CD4-positive, alpha-beta T cell treated with Interleukin-15 for 1 hour (primary cell): ENCODE measurements around the gene RABL6.
"Not testable (repeated sequence)": the region's sequence is repeated elsewhere in the genome, so short reads cannot be mapped to it uniquely, and the experiment has no call there.

ENCODE experiments used
- DNase-seq: peaks from one replicate; pipeline ENCODE4 v3.0.0-alpha.2; 2020

The RABL6 gene

DNA sequence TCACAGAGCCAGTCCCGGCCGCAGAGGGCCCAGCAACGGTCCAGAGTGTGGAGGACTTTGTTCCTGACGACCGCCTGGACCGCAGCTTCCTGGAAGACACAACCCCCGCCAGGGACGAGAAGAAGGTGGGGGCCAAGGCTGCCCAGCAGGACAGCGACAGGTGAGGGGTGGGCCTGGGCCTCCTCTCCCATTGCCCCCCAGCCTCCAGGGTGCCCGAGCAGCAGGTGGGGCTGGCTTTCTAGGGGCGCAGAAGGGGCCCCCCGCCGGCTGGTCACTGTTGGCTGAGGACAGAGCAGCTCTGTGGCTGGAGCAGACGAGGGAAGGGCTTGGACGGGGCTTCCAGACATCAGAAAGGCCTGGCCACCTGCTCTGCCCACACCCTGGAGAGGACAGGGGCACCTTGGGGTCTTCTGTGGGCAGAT, 30.1 kb downstream of the RABL6 start:
- not testable (repeated sequence) for DNase-seq

DNA sequence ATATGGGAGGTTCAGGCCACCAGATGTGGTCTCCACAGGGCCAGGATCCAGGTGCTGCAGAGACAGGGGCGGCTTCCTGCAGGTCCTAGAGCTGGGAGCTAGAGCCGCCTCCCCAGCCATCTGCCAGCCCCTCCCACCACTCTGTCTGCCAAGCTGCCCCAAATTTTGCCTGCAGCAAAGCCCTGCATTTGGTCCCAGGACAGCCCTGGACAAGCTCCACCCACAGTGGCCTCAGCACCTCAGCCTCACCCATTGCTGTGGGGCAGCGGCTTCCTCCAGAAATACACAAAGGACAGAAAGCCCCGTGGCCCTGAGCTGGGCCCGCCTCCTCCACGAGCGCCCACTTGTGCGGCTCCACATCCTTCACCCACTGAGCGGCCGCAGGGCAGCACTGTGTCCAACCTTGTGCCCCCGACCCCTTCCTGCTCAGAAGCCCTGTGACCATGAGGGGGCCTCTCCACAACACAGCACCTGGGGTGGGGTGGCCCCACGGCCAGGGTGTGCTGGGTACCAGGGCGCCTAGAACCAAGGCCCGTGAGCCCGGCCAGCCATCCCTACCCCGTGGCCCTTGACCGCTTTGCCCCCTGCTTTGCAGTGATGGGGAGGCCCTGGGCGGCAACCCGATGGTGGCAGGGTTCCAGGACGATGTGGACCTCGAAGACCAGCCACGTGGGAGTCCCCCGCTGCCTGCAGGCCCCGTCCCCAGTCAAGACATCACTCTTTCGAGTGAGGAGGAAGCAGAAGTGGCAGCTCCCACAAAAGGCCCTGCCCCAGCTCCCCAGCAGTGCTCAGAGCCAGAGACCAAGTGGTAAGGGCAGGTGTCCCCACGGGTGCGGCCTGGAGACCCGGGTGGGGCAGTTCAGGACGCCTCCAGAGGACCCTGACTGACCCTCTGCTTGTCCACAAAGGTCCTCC, 30.8 kb downstream of the RABL6 start:
- DNase-seq, result no peak

DNA sequence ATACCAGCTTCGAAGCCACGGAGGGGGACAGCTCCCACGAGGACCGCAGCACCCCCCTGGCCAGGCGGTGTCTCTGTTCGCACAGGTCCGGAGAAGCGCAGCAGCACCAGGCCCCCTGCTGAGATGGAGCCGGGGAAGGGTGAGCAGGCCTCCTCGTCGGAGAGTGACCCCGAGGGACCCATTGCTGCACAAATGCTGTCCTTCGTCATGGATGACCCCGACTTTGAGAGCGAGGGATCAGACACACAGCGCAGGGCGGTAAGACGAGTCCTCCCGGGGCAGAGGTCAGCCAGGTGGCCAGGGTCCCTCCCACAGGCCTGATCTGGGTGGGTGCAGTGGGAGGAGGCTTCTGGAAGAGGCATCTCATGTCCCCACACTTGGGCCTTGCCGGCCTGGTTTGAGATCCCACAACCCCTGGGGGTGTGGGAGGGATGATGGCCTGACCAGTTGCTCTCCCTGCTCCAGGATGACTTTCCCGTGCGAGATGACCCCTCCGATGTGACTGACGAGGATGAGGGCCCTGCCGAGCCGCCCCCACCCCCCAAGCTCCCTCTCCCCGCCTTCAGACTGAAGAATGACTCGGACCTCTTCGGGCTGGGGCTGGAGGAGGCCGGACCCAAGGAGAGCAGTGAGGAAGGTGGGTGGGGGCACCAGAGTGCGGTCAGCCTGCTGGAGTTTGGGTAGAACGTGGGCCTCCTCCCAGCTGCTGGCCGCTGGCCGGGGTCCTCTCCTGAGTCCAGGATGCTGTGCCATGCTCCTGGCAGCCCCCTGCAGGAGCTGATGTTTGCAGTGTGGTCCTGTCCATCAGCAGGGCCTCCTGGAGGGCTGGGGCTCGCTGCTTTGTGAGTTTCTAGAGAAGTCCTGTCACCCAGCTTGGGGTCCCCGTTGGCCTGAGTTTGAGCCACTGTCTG, 31.7 kb downstream of the RABL6 start:
- no peak for DNase-seq

DNA sequence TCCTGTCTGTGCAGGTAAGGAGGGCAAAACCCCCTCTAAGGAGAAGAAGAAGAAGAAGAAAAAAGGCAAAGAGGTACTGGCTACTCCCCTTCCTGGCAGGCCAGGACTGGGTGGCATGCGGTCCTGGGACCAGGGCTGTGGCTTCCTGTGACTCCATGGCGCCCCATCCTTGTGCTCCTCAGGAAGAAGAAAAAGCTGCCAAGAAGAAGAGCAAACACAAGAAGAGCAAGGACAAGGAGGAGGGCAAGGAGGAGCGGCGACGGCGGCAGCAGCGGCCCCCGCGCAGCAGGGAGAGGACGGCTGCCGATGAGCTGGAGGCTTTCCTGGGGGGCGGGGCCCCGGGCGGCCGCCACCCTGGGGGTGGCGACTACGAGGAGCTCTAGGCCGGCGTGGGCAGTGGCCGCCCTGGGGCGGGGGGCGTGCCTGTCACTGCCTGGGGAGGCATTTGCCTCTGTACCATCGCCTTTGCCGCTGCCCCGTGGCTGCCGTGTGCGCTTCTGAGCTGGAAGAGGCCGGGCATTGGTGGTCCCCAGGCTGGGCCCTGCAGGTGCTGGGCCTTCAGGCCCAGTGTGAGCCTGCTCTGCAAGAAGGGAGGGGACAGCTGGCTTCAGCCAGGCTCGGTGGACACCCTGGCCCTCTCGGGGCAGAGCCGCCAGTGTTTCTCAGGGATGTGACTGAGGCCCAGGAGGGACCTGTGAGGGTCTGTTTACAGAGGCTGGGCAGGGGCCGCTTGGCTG, 32.6 kb downstream of the RABL6 start:
- DNase-seq, result no peak

DNA sequence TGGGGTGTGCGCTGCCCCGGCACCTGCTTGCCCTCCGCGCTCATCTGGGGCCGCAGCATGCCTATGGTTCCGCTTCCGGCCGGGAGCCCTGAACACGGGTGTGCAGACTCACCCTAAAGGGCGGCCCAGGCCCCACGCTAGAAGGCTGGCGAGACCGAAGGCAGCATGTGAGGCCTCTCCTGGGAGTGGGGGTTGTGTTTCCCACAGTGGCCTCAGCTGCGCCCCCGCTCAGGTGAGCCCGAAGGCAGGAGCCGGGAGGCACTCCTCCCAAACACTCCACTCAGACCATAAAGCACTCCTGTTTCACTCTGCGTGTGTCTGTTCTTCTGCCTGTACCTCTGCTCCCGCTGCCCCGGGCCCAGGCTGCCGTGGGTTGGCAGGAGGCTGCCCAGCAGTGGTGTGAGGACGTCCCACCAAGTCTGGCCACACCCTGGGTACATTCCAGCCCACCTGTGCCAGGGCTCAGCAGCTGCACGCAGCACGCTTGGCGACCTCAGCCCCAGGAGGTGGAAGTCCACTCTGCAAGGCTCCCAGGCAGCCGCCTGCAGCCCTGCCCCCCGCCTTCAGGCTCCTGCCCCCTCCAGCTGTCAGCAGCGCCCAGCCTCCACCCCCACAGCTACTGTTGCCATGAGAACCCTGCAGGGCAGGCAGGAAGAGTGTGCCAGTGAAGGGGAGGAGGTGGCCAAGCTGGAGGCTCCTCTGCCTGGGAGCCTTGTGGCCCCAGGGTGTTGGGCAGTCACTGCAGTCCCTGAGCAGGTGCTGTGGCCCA, 33.3 kb downstream of the RABL6 start:
- DNase-seq, result no peak

DNA sequence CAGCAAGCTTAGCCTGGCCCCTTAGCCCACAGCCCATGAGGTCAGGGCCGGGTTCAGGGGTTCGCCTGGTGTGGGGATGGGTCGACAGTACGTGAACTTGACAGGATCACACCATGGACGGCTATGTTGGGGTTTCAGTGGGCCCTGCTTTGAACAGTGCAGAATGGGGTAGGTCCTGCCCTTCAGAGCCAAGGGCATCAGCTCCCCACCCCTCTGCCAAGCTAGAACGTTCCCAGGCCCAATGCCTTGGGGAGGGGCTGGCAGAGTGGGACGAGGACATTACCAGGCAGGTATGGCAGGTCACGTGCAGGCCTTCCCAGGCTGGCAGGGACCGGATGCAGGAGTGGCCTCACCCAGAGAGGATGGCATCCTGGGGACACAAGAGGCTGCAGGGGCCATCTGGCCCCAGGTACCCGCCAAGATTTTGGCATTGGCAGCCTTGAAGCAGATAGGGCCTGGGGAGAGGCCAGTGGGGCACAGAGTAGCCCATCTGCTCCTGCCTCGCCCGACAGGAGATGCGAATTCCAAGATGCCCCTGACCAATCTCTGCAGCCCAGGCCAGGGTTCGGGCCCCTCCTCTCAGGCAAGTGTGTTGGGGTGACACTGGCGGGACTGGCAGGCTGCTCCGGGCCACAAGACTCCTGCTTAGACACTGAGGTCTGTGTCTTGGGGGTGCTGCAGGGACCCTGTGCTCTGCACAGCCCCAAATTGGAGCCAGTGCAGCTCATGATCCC, 34.1 kb downstream of the RABL6 start:
- DNase-seq, result not testable (repeated sequence)

DNA sequence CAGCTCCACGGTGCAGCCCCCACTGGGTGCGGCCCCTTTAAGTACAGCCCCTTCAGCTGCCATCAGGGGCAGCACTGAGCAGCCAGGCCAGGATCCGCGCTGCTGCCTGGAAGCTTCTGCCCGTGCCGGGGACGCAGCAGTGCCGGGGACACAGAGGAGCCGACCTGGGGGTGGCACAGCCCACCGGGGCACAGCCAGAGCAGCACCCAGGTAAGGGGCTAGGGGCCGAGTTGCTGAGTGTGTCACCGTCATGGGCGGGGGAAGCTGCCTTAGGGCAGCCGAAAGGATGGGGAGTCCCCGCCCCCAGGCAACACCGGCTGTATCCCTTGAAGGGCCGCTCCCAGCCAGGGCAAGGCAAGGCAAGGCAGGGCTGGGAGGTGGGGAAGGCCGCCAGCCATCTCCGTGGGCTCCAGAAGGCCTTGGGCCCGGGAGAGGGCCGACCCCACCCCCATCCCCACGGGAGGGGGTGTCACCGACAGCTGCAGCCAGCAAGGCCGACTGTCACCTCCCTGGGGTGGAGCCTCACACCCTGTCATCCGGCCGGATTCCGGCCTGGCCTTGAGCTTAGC, 34.7 kb downstream of the RABL6 start, which contains the start of gene AJM1:
Gene AJM1, plus strand, starts transcription at position 99 of the 569 bp plus-strand sequence. CDS start 1,937 bp downstream, outside the sequence.
- peak; percentile 80 for DNase-seq

DNA sequence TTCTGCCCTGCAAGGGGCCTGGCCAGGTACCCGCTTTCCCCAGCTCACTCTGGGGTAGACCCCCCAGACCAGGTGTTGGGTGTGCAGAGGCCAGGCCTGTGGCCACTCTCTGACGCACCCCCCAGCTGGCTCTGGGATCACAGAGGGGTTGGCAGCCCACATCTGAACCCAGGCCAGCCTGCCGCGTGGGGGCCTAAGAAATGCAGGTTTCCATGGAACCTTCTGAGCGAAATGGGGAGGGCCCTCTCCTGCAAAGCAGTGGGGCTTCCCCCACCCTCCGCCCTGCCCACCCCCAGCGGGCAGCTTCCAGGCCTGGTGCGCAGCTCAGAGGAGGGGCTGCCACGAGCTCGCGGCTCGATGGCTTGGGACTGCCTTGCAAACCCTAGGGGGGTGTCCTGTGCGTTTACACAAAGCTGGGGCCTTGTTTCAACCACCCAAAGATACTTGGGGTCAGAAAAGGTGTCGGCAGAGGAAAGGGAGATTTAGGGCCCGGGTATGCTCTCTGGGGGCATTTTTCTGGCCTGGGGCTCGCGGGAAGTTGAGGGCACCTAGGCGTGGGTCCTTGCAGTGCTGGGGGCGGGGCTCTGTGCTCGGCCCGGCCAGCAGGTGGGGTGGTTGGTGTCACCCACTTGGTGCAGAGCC, 35.5 kb downstream of the RABL6 start:
- DNase-seq, result not testable (repeated sequence)

DNA sequence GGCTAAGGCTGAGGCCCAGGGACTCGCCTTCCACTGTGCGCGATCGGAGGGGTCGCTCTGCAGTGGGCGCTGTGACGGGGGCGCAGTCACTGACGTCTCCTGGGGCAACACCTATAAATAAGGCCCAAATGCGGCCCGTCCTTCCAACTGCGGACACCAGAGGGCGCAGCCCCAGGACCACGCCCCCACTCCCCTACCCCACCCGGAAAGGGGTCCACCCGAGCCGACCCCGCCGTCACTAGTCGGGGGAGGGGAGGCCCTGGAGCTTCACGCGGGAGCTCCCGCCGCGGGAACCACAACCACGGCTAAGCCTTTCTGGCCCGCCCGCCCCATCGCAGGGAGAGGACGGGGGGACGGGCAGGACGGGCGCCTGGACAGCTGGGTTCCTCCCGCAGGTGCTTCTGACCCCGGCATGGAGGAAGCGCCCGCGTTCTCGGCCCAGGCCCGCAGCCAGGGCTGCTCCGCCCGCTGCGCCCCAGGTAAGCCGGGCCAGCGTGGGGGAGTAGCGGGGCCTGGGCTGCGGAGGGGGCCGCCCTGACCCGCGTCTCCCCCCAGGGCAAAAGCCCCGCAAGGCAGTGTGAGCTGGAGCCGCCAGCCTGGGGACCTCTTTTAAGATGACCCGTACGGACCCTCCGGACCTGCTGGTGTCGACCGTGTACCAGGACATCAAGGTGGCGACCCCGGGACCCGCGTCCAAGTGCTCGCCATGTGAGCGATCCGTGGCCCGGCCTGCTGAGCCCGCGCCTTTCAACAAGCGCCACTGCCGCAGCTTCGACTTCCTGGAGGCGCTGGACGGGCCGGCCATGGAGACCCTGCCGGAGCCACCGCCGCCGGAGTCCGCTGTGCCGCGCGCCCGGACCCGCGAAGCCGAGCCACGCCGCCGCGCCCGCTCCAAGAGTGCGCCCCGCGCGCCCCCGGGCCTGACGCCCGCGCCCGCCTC, 36.3 kb downstream of the RABL6 start:
- DNase-seq, result peak; percentile 54

DNA sequence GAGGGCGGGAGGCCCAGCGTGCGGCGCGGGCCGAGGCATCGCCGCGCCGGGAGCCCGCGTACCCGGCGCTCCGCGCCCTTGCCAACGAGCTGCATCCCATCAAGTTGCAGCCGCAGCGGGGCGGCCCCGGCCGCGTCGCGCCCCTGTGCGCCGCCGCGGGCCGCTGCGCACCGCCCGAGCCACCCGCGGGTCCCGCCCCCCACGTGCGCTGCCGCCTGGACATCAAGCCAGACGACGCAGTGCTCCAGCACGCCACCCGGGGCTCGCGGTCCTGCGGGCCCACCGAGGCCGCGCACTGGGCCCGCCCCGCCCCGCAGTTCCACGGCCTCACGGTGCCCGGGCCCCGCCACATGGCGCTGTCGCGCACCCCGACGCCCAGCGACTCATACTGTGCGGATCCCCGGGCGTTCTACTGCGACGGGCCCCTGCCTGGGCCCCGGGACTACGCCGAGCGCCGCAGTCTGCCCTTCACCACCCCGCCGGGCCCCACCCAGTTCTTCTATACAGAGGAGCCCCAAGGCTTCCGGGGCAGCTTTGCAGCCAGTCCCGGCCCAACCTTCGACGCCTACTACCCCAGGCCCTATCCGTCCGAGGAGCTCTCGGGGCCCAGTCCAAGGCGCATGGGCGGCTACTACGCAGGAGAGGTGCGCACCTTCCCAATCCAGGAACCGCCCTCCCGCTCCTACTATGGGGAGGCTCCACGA, 37.2 kb downstream of the RABL6 start:
- no peak for DNase-seq

DNA sequence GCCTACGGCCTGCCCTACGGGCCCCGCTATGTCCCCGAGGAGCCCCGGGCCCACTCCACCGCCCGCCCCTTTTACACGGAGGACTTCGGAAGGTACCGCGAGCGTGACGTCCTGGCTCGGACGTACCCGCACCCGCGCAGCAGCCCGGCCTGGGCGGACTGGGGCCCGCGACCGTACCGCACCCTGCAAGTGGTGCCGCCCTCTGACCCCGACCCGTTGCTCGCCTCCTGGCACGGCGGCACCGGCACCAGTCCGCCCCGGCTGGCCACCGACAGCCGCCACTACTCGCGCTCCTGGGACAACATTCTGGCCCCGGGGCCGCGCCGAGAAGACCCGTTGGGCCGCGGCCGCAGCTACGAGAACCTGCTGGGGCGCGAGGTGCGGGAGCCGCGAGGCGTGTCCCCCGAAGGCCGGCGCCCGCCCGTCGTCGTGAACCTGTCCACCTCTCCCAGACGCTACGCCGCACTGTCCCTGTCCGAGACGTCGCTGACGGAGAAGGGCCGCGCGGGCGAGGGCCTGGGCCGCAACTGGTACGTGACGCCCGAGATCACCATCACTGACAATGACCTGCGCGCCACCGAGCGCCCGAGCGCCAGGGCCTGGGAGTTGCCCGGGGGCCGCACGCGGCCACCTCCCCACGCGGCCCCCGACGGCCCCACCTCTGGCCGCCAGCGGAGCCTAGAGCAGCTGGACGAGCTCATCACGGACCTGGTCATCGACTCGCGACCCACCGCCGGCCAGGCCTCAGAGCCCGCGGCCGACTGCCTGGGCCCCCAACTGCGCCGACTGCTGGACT, 37.9 kb downstream of the RABL6 start:
- DNase-seq, result no peak

DNA sequence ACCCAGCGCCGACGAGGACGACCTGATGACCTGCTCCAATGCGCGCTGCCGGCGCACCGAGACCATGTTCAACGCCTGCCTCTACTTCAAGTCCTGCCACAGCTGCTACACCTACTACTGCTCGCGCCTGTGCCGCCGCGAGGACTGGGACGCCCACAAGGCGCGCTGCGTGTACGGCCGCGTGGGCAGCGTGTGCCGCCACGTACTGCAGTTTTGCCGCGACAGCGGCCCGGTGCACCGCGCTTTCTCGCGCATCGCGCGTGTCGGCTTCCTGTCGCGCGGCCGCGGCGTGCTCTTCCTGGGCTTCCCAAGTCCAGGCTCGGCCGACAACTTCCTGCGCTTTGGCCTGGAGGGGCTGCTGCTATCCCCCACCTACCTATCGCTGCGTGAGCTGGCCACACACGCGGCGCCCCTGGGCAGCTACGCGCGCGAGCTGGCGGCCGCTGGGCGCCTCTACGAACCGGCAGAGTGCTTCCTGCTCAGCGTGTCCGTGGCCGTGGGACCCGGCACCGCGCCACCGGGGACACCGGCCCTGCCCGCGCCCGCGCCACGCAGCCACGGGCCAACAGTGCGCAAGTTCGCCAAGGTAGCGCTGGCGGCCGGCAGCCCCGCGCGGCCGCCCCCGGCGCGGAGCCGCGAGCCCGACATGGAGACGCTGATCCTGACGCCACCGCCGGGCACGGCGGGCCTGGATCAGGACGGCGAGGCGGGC, 38.8 kb downstream of the RABL6 start:
- no peak for DNase-seq

DNA sequence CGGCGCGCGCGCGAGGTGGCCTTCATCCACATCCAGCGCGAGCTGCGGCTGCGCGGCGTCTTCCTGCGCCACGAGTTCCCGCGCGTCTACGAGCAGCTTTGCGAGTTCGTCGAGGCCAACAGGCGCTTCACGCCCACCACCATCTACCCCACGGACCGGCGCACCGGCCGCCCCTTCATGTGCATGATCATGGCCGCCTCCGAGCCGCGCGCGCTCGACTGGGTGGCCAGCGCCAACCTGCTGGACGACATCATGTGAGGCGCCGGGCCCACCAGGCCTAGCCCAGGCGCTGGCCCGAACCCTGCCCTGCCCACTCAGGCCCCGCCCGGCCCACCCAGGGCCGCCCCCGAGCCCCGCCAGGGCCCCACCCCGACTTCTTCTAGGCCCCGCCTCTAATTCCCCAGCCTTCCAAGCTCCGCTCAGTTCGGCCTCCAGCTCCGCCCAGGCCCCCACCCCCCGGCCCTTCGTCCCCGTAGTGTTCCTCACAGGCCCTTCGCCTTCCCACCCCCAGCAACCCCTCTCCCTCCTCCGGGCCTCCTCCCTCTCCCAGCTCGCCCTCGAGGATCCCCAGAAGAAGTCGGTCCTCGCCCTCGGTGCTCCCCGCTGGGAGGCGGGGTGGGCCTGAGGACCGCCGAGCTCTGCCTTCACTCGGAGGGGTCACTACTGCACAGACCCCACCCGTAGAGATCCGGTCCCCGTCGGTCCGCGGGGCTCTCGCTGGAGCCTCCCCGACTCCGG, 39.5 kb downstream of the RABL6 start:
- no peak for DNase-seq

DNA sequence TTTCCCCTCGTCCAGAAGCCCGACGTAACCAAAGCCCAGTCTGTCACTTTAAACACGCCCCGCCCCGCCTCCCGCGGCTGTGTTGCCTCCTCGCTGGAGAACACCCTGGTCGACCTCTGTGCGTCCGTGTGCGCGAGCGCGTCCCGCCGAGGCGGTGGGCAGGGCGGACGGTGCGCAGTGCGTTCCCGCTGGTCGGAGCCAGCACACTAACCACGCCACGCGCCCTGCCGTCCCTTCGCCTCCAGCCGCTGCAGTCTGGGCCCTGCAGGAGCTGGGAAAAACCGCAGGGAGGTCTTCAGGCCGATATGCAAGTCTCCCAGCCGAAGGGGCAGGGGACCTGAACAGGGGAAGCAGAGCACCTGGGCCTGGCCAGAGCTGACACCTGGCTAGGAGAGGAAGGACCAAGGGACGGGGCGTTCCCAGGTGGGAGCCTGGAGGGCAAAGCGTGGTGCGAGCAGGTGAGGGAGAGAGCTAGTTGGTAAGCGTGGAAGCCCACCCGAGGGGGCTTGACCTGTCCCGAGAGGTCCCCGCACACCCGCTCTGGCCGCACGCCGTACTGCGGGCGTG, 40.2 kb downstream of the RABL6 start:
- DNase-seq, result peak; percentile 70

DNA sequence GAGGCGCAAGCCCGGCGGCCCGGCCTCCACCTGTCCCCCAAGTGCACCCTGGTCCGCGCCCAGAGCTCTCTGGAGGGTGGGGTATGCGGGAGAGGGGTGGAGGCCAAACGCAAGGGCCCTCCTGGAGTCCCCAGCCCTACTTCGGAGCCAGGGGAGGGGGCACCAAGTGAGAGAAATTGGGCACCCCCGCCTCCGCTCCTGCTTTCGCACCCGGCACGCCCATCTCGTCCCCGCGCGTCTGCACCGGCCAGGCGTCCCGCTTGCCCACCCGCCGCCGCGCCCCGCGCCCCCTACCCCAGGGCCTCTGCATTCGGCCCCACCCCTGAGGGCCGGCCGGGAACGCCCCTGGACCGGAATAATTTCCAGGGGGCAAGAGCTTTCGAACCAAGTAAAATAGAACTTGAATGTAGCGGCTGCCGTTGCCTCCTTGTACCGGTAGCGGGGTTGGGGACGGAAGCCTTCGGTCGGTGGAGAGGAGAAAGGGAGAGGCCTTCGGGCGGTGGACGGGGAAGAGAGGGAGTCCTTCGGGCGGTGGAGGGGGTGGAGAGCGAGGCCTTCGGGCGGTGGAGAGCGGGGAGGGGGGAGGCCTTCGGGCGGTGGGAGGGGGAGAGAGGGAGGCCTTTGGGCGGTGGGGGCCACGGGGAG, 40.8 kb downstream of the RABL6 start:
- DNase-seq, result no peak
